Naive thymus-derived CD4-positive, alpha-beta T cell (primary cell): ENCODE results near the gene OTOL1. TPM values are rescaled to one million over a fixed set of nuclear protein-coding genes. Genes with fewer than 3 reads are reported as not detected.

ENCODE experiments used
- ATAC-seq: fragments of 150-1000 bp; cut with Tn5 transposase; 2 replicates; pipeline ENCODE4 v1.10.0; 2021; ENCODE audit warnings: mild to moderate bottlenecking, moderate library complexity
- CTCF ChIA-PET: fragments of 350-600 bp; sonication (Branson Sonifier 250); formaldehyde crosslinking; loops from one replicate; lab custom pipeline; 2021; ENCODE audit warnings: antibody characterized with exemption; lab: Charles Lee
- POLR2A ChIA-PET: fragments of 350-600 bp; sonication (Branson Sonifier 250); formaldehyde crosslinking; loops from one replicate; lab custom pipeline; 2021; ENCODE audit warnings: antibody characterized with exemption, inconsistent platforms; lab: Charles Lee
- DNase-seq, 9 donors: peaks; one replicate each; pipeline versions ENCODE4 v3.0.0 to v3.0.0-alpha.2; 2020 to 2022; ENCODE audit warnings: mixed read lengths in 1 of 9
- H3K27ac ChIP-seq: one replicate; pipeline ENCODE4 v1.7.0; 2013; ENCODE audit warnings: mild to moderate bottlenecking, low read depth, low read length, moderate library complexity
- H3K27me3 ChIP-seq, 2 donors: one replicate each; pipeline ENCODE4 v1.7.0; 2013; ENCODE audit warnings: low read length in 2 of 2, mild to moderate bottlenecking in 2 of 2, moderate library complexity in 2 of 2; ENCODE audit not compliant: control insufficient read depth in 2 of 2, insufficient read depth in 2 of 2
- H3K36me3 ChIP-seq, 3 experiments: 1 replicate in 2 of 3; 2 replicates in 1 of 3; pipeline ENCODE4 v1.7.0; 2013; ENCODE audit warnings: low read length in 3 of 3, mild to moderate bottlenecking in 3 of 3, moderate library complexity in 1 of 3; ENCODE audit not compliant: insufficient read depth in 3 of 3, control insufficient read depth in 2 of 3
- H3K4me1 ChIP-seq, 2 donors: one replicate each; pipeline ENCODE4 v1.7.0; 2013; ENCODE audit warnings: low read length in 2 of 2, mild to moderate bottlenecking in 2 of 2, moderate library complexity in 1 of 2; ENCODE audit not compliant: control insufficient read depth in 2 of 2, insufficient read depth in 2 of 2
- H3K4me3 ChIP-seq: 2 replicates; pipeline ENCODE4 v1.7.0; 2013; ENCODE audit warnings: mild to moderate bottlenecking, low read length
- H3K9me3 ChIP-seq, 3 experiments: 1 replicate in 2 of 3; 2 replicates in 1 of 3; pipeline ENCODE4 v1.7.0; 2013; ENCODE audit warnings: low read length in 3 of 3; ENCODE audit not compliant: control insufficient read depth in 2 of 3
- H3K27ac Mint-ChIP-seq, 9 donors: one replicate each; pipeline ENCODE4 v1.8.0; 2020 to 2022; ENCODE audit warnings: mixed read lengths in 9 of 9, mild to moderate bottlenecking in 8 of 9, moderate library complexity in 5 of 9, inconsistent platforms in 2 of 9
- H3K27me3 Mint-ChIP-seq, 5 donors: one replicate each; pipeline ENCODE4 v1.8.0; 2021 to 2022; ENCODE audit warnings: mixed read lengths in 5 of 5, mild to moderate bottlenecking in 1 of 5
- H3K36me3 Mint-ChIP-seq, 5 donors: one replicate each; pipeline ENCODE4 v1.8.0; 2020 to 2022; ENCODE audit warnings: mixed read lengths in 5 of 5, mild to moderate bottlenecking in 3 of 5, inconsistent platforms in 1 of 5
- H3K4me1 Mint-ChIP-seq, 7 donors: one replicate each; pipeline ENCODE4 v1.8.0; 2020 to 2022; ENCODE audit warnings: mixed read lengths in 7 of 7, mild to moderate bottlenecking in 3 of 7, inconsistent platforms in 1 of 7
- H3K4me3 Mint-ChIP-seq, 10 donors: one replicate each; pipeline ENCODE4 v1.8.0; 2020 to 2022; ENCODE audit warnings: mild to moderate bottlenecking in 10 of 10, mixed read lengths in 10 of 10, moderate library complexity in 6 of 10, inconsistent platforms in 2 of 10
- H3K9me3 Mint-ChIP-seq, 11 donors: one replicate each; pipeline ENCODE4 v1.8.0; 2020 to 2022; ENCODE audit warnings: mixed read lengths in 11 of 11, mild to moderate bottlenecking in 4 of 11, inconsistent platforms in 1 of 11, moderate library complexity in 1 of 11
- intact Hi-C, 2 donors: fragments of 100-400 bp; cut with micrococcal nuclease; formaldehyde crosslinking; loops; one replicate each; pipeline ENCODE4 v1.15.1; 2023
- polyA plus RNA-seq, 2 donors: library from polyadenylated mRNA; unstranded; fragments of 300-500 nt; fragmentation: Illumina TruSeq; gene quantifications; one replicate each; pipeline ENCODE4 v1.2.3, GENCODE V29; 2021
- total RNA-seq, 6 experiments: library from RNA in 5 of 6; stranded (reverse) in 5 of 6; gene quantifications; 1 replicate in 5 of 6; 2 replicates in 1 of 6; pipeline ENCODE4 v1.2.3 and lab custom pipeline; 2021 to 2026

OTOL1 gene
- total and polyA plus RNA-seq, 7 experiments from 2014 or later, result not detected

DNA sequence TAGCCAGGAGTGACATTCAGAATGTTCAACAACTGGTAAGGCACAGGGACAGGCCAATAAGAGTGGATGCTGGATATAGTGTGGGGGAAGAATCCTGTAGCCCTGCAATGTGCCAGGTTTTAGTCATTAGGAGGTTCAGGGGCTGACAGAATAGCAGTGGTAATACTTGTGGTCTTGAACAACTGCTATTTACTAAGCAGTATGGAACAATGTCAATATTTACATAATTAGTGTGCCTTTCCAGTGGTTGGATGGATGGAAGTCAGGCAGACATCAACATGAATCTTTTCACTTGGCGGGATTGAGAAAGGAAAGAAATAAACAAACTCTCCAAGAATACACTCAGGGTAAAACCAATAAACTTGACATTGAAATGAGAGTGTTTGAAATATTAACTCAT, 55.1 kb downstream of the OTOL1 start:
- Mint-ChIP-seq H3K4me1 (no peaks in the 10 kb centered on the region), H3K9me3 (peaks cover 0 to 5% (median 0%) of the 10 kb centered on the region in 11 donors), H3K4me3 (no peak overlapping the region), H3K27ac (no peak overlapping the region), H3K36me3 (no peaks in the 10 kb centered on the region), H3K27me3 (peaks cover 0 to 23% (median 3%) of the 10 kb centered on the region in 5 donors)
- ChIA-PET POLR2A (no interaction called here), CTCF (no interaction called here)
- Histone ChIP-seq H3K27ac (no peak overlapping the region), H3K36me3 (no peaks in the 10 kb centered on the region), H3K27me3 (peaks cover 0 to 2% of the 10 kb centered on the region in 2 donors), H3K4me3 (no peak overlapping the region), H3K9me3 (no peaks in the 10 kb centered on the region), H3K4me1 (no peaks in the 10 kb centered on the region)
- intact Hi-C loops, result no loop called here
- ATAC-seq, result no peak
- no peak for DNase-seq

DNA sequence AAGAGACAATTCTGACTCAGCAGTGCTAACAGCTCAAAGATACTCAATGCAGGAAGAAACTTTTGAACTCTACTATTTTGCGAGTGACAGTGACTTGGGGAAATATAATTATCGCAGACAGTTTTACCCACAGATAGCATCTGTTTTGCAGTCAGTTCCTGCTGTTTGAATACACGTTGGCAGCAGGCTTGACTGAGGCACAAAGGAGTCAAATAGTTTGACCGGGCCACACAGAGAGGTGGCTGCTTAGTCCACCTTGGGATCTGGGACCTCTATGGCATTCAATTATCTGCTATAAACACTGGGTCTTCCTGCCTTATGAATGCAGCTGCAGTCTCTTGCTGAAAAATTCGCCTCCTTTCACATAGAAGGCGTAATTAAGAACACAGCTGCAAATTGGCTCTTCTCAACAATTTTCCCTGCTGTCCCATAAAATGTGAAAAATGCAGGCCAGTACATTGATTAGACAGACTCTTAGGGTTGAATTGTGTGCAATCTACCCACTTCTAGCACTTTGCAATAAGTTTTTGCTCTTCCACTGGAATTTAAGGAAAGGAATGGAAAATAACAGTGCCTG, 56.5 kb downstream of the OTOL1 start:
- H3K4me1 Mint-ChIP-seq, result no peaks in the 10 kb centered on the region
- CTCF ChIA-PET, result no interaction called here
- H3K27me3 Mint-ChIP-seq, result peaks cover 2 to 23% (median 8%) of the 10 kb centered on the region in 5 donors
- Histone ChIP-seq H3K4me3 (no peak overlapping the region), H3K4me1 (no peaks in the 10 kb centered on the region), H3K27ac (no peak overlapping the region), H3K9me3 (no peaks in the 10 kb centered on the region), H3K36me3 (no peaks in the 10 kb centered on the region), H3K27me3 (peaks cover 0 to 2% of the 10 kb centered on the region in 2 donors)
- H3K36me3 Mint-ChIP-seq, result no peaks in the 10 kb centered on the region
- no peak overlapping the region for H3K4me3 Mint-ChIP-seq
- POLR2A ChIA-PET, result no interaction called here
- intact Hi-C loops, result no loop called here
- no peak overlapping the region for H3K27ac Mint-ChIP-seq
- no peak for DNase-seq
- H3K9me3 Mint-ChIP-seq, result peaks cover 0 to 5% (median 0%) of the 10 kb centered on the region in 11 donors
- no peak for ATAC-seq

Other genes with a start within 250 kb of the OTOL1 start
- 1 to 10 TPM in 1 of 5 experiments, under 1 TPM in 1, not detected in 3; 0.34 to 1.6 TPM for gene SPTSSB, start 125.3 kb upstream of the OTOL1 start, total RNA-seq
- gene SPTSSB, start 125.3 kb upstream of the OTOL1 start, polyA plus RNA-seq, result not detected